Measurements from ENCODE around the gene PHF3. TPM values are rescaled to one million over a fixed set of nuclear protein-coding genes. Genes with fewer than 3 reads are reported as not detected.
A peak's percentile ranks its signal among the peaks of the same experiment; 100 is the strongest.

PHF3 gene
- 10 to 100 TPM; 43.8 to 68.9 TPM for total RNA-seq

GRCh38 chr6:63635588-63636517 is at the start of gene PHF3:
PHF3 (plus strand) TSS chr6:63635802; CDS start chr6:63646552, 10,750 bp downstream.
- peak within 1 kb of the TSS; percentile 82 for H3K4me3 ChIP-seq
- H3K27ac ChIP-seq: peak within 1 kb of the TSS; percentile 97
- no peaks in the 10 kb centered on the region for H3K36me3 ChIP-seq
- no peaks in the 10 kb centered on the region for H3K27me3 ChIP-seq
- no peaks in the 10 kb centered on the region for H3K9me3 ChIP-seq
- DNase-seq: peak; percentile 90
- intact Hi-C loops (cut with DNase I): no loop called here
- peak within 1 kb of the TSS; percentile 95 to 97 for H3K9ac ChIP-seq (ENCODE audit: low read depth in 2 of 2, low read length in 2 of 2)
- TF ChIP-seq CTCF (IDR thresholded peaks at IDR 0.05): no peak
- peaks cover 12% of the 10 kb centered on the region for H3K4me1 ChIP-seq

GRCh38 chr6:63589952-63590411 is 45.6 kb upstream of the PHF3 start:
- intact Hi-C loops (cut with DNase I): no loop called here
- H3K9me3 ChIP-seq: no peaks in the 10 kb centered on the region
- H3K9ac ChIP-seq (ENCODE audit: low read depth in 2 of 2, low read length in 2 of 2): no peak overlapping the region
- no peaks in the 10 kb centered on the region for H3K27me3 ChIP-seq
- no peak for TF ChIP-seq CTCF (IDR thresholded peaks at IDR 0.05)
- no peaks in the 10 kb centered on the region for H3K4me1 ChIP-seq
- no peak for DNase-seq
- no peak overlapping the region for H3K27ac ChIP-seq
- no peak overlapping the region for H3K4me3 ChIP-seq
- no peaks in the 10 kb centered on the region for H3K36me3 ChIP-seq

- H3K27me3 ChIP-seq: no peaks in the 10 kb centered on the region
- no peak overlapping the region for H3K27ac ChIP-seq
- no peak overlapping the region for H3K9ac ChIP-seq (ENCODE audit: low read depth in 2 of 2, low read length in 2 of 2)
- H3K9me3 ChIP-seq: no peaks in the 10 kb centered on the region
- no peak overlapping the region for H3K4me3 ChIP-seq
- intact Hi-C loops (cut with DNase I): no loop called here
- no peak for TF ChIP-seq CTCF (IDR thresholded peaks at IDR 0.05)
- no peak for DNase-seq
- H3K4me1 ChIP-seq: no peaks in the 10 kb centered on the region
- H3K36me3 ChIP-seq: no peaks in the 10 kb centered on the region
Measured at GRCh38 chr6:63592886-63593285, 42.7 kb upstream of the PHF3 start.

- peak overlapping the region; percentile 35 for H3K27ac ChIP-seq
- no peaks in the 10 kb centered on the region for H3K9me3 ChIP-seq
- no peak for DNase-seq
- intact Hi-C loops (cut with DNase I): loop anchor here (2.0 to 5.0 kb wide), 2 partner anchors 167 to 245 kb away; no protein-coding TSS in a partner anchor
- H3K27me3 ChIP-seq: no peaks in the 10 kb centered on the region
- no peaks in the 10 kb centered on the region for H3K36me3 ChIP-seq
- no peak for TF ChIP-seq CTCF (IDR thresholded peaks at IDR 0.05)
- peak overlapping the region; percentile 37 for H3K4me3 ChIP-seq
- no peaks in the 10 kb centered on the region for H3K4me1 ChIP-seq
- peak overlapping the region in 1 of 2 donors; percentile 75 for H3K9ac ChIP-seq (ENCODE audit: low read depth in 2 of 2, low read length in 2 of 2)
Measured at GRCh38 chr6:63597141-63598048, 38.2 kb upstream of the PHF3 start.

All from colonic mucosa (tissue), 4 donors.